Gastrocnemius medialis (tissue), 4 donors: ENCODE measurements around the gene STRBP. TPM values are rescaled to one million over a fixed set of nuclear protein-coding genes. Genes with fewer than 3 reads are reported as not detected.
A peak's percentile ranks its signal among the peaks of the same experiment; 100 is the strongest.

Experiments used
- ATAC-seq, 2 donors: fragments of 150-250 bp; one replicate each; pipeline ENCODE4 v1.9.1; 2016
- DNase-seq, 2 donors: peaks; one replicate each; pipeline ENCODE4 v3.0.0-alpha.2; 2019
- H3K27ac ChIP-seq, 4 donors: fragments of 200-600 bp; sonication (generic); 1 replicate in 1 of 4; 2 replicates in 3 of 4; pipeline ENCODE4 v1.5.1; 2016 to 2018; ENCODE audit warnings: mild to moderate bottlenecking in 2 of 4, moderate library complexity in 1 of 4
- H3K27me3 ChIP-seq, 3 donors: fragments of 200-600 bp; sonication (generic) in 2 of 3; 1 replicate in 1 of 3; 2 replicates in 2 of 3; pipeline versions ENCODE4 v1.5.1 to v1.6.0; 2016 to 2019; ENCODE audit warnings: mild to moderate bottlenecking in 1 of 3, moderate library complexity in 1 of 3
- H3K36me3 ChIP-seq, 2 donors: fragments of 200-600 bp; sonication (generic) in 1 of 2; one replicate each; pipeline ENCODE4 v1.5.1; 2017 to 2018
- H3K4me1 ChIP-seq, 2 donors: fragments of 200-600 bp; sonication (generic) in 1 of 2; one replicate each; pipeline ENCODE4 v1.5.1; 2016 to 2017; ENCODE audit warnings: mild to moderate bottlenecking in 2 of 2
- H3K4me3 ChIP-seq, 4 donors: fragments of 200-600 bp; sonication (generic) in 3 of 4; 1 replicate in 1 of 4; 2 replicates in 3 of 4; pipeline ENCODE4 v1.5.1; 2016 to 2019; ENCODE audit warnings: mild to moderate bottlenecking in 2 of 4
- H3K9me3 ChIP-seq, 3 donors: fragments of 200-600 bp; sonication (generic) in 2 of 3; 1 replicate in 1 of 3; 2 replicates in 2 of 3; pipeline ENCODE4 v1.5.1; 2016 to 2019
- CTCF ChIP-seq, 5 experiments: fragments of 450-650 bp in 3 of 5; fragments of 200-600 bp in 2 of 5; sonication (generic) in 2 of 5; IDR thresholded peaks in 4 of 5; conservative IDR thresholded peaks in 1 of 5; 1 replicate in 4 of 5; 2 replicates in 1 of 5; pipeline ENCODE4 v1.5.1; 2016 to 2019; ENCODE audit warnings: antibody characterized with exemption in 5 of 5, mild to moderate bottlenecking in 3 of 5, moderate library complexity in 3 of 5
- POLR2A ChIP-seq, 2 donors: fragments of 450-650 bp; IDR thresholded peaks; one replicate each; pipeline ENCODE4 v1.6.1; 2017; ENCODE audit warnings: antibody characterized with exemption in 2 of 2, mild to moderate bottlenecking in 2 of 2, moderate library complexity in 2 of 2
- in situ Hi-C, 4 donors: fragments of 200-750 bp; cut with MboI; loops; one replicate each; pipeline versions ENCODE4 v1.15.0 to v1.8.0; 2017; ENCODE audit warnings: low sequenced_read_pairs in 4 of 4
- intact Hi-C: fragments of 100-400 bp; cut with DNase I; formaldehyde crosslinking; loops from one replicate; pipeline ENCODE4 v1.15.1; 2023; ENCODE audit warnings: low total_unique reads
- total RNA-seq, 4 donors: library from RNA; depleted of rRNA; stranded (reverse); fragments of >200 nt; gene quantifications; one replicate each; pipeline versions ENCODE4 v1.1.0 to v1.2.3, GENCODE V29; 2016

STRBP gene
- total RNA-seq, 4 donors from 2014 or later: 5.0 to 25.0 (median 13.2) TPM

GRCh38 chr9:123232332-123232731, 36.1 kb downstream of the STRBP start:
- ATAC-seq (no peak), DNase-seq (no peak)
- in situ Hi-C loops (no loop called here), intact Hi-C loops (no loop called here)
- Histone ChIP-seq H3K9me3 (no peaks in the 10 kb centered on the region), H3K4me3 (no peak overlapping the region), H3K4me1 (peaks cover 0 to 7% of the 10 kb centered on the region in 2 donors), H3K36me3 (no peaks in the 10 kb centered on the region), H3K27me3 (no peaks in the 10 kb centered on the region), H3K27ac (no peak overlapping the region)
- no peak for TF ChIP-seq CTCF (IDR thresholded peaks at IDR 0.05 in 4 of 5, conservative IDR thresholded peaks at IDR 0.05 in 1 of 5)
- TF ChIP-seq POLR2A (IDR thresholded peaks at IDR 0.05): no peak

GRCh38 chr9:123231421-123231820, 37.0 kb downstream of the STRBP start:
- in situ Hi-C loops: no loop called here
- no peak for ATAC-seq
- Histone ChIP-seq H3K4me1 (peaks cover 0 to 7% of the 10 kb centered on the region in 2 donors), H3K36me3 (no peaks in the 10 kb centered on the region), H3K4me3 (no peak overlapping the region), H3K27me3 (no peaks in the 10 kb centered on the region), H3K27ac (no peak overlapping the region), H3K9me3 (no peaks in the 10 kb centered on the region)
- intact Hi-C loops: no loop called here
- DNase-seq: no peak
- TF ChIP-seq CTCF (IDR thresholded peaks at IDR 0.05 in 4 of 5, conservative IDR thresholded peaks at IDR 0.05 in 1 of 5): no peak
- TF ChIP-seq POLR2A (IDR thresholded peaks at IDR 0.05): no peak

- H3K9me3 ChIP-seq: no peaks in the 10 kb centered on the region
- no peak overlapping the region for H3K4me3 ChIP-seq
- ATAC-seq (no peak), DNase-seq (no peak)
- in situ Hi-C loops (no loop called here), intact Hi-C loops (no loop called here)
- no peaks in the 10 kb centered on the region for H3K27me3 ChIP-seq
- TF ChIP-seq CTCF (IDR thresholded peaks at IDR 0.05 in 4 of 5, conservative IDR thresholded peaks at IDR 0.05 in 1 of 5) (no peak), POLR2A (IDR thresholded peaks at IDR 0.05) (no peak)
- no peak overlapping the region for H3K27ac ChIP-seq
- H3K36me3 ChIP-seq: no peaks in the 10 kb centered on the region
- H3K4me1 ChIP-seq: peaks cover 0 to 7% of the 10 kb centered on the region in 2 donors
These were observed 39.4 kb downstream of the STRBP start for GRCh38 chr9:123228967-123229366.

DNA sequence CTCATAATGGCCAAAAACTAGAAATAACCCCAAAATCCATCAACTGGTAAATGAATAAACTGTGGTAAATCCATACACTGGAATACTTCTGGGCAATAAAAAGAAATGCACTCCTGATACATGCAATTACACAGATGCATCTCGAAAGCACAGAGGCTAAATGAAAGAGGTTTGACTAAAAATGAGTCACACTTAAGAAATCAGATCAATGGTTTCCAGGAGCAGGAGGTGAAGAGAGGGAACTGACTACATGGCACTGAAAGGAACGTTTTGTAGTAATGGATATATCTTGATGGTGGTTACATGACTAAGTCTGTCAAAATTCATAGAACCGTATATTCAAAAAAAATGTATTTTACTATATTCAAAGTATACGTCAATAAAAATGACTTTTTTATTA, 42.4 kb downstream of the STRBP start:
- DNase-seq (no peak), ATAC-seq (no peak)
- H3K4me1 ChIP-seq: peaks cover 0 to 7% of the 10 kb centered on the region in 2 donors
- no peak for TF ChIP-seq POLR2A (IDR thresholded peaks at IDR 0.05)
- TF ChIP-seq CTCF (IDR thresholded peaks at IDR 0.05 in 4 of 5, conservative IDR thresholded peaks at IDR 0.05 in 1 of 5): no peak
- no peaks in the 10 kb centered on the region for H3K9me3 ChIP-seq
- in situ Hi-C loops (no loop called here), intact Hi-C loops (no loop called here)
- H3K36me3 ChIP-seq: no peaks in the 10 kb centered on the region
- no peaks in the 10 kb centered on the region for H3K27me3 ChIP-seq
- no peak overlapping the region for H3K27ac ChIP-seq
- H3K4me3 ChIP-seq: no peak overlapping the region

DNA sequence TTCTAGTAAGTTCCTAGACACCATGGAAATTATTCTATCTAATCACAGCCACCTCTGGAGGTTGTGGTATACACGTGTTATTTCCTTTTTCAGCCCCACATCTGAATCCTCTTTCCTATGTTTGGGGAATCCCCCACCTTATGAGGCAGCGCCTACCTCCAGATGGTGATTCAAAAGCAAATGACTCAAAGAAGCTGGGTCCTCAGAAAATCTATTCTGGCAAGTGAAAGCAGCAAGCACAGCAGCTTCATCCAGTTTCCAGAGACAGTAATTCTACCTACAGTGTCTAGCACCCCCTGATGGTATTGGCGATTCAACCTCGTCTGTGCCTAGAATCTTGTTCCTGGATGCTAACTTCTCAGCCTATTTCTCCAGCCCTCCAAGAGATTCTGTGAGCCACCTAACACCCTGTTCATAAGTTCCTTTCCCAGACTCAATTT, 43.0 kb downstream of the STRBP start:
- DNase-seq (no peak), ATAC-seq (no peak)
- H3K4me3 ChIP-seq: no peak overlapping the region
- H3K4me1 ChIP-seq: peaks cover 0 to 7% of the 10 kb centered on the region in 2 donors
- H3K36me3 ChIP-seq: no peaks in the 10 kb centered on the region
- no peak overlapping the region for H3K27ac ChIP-seq
- H3K27me3 ChIP-seq: no peaks in the 10 kb centered on the region
- H3K9me3 ChIP-seq: no peaks in the 10 kb centered on the region
- in situ Hi-C loops: no loop called here
- intact Hi-C loops: no loop called here
- no peak for TF ChIP-seq POLR2A (IDR thresholded peaks at IDR 0.05)
- TF ChIP-seq CTCF (IDR thresholded peaks at IDR 0.05 in 4 of 5, conservative IDR thresholded peaks at IDR 0.05 in 1 of 5): peak in 3 of 5 experiments; percentile 11 to 22 (median 17)
